ENCODE data around the gene DPCD. TPM values are rescaled to one million over a fixed set of nuclear protein-coding genes. Genes with fewer than 3 reads are reported as not detected.

Gene DPCD
- total and polyA plus RNA-seq, 10 of the 15 experiments (the other 5 are each of a cell fraction or from before 2014, with no cell fraction given) = 9.7 to 50.9 (median 26.3) TPM

GRCh38 chr10:101629837-101630632 is 41.9 kb downstream of the DPCD start (continued):
- TF ChIP-seq, protein P1, sequence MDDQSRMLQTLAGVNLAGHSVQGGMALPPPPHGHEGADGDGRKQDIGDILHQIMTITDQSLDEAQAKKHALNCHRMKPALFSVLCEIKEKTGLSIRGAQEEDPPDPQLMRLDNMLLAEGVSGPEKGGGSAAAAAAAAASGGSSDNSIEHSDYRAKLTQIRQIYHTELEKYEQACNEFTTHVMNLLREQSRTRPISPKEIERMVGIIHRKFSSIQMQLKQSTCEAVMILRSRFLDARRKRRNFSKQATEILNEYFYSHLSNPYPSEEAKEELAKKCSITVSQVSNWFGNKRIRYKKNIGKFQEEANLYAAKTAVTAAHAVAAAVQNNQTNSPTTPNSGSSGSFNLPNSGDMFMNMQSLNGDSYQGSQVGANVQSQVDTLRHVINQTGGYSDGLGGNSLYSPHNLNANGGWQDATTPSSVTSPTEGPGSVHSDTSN (IDR thresholded peaks at IDR 0.05; ENCODE audit: insufficient replicate concordance, low read depth, low read length) = no peak
- TF ChIP-seq MYC (IDR thresholded peaks at IDR 0.05; ENCODE audit: insufficient read depth, insufficient read length, insufficient replicate concordance, low read length, severe bottlenecking) (no peak), NRF1 (conservative IDR thresholded peaks at IDR 0.05; ENCODE audit: low read depth, low read length) (no peak), FOS (IDR thresholded peaks at IDR 0.05; ENCODE audit: borderline replicate concordance, extremely low read depth, insufficient read length) (no peak), MYB (IDR thresholded peaks at IDR 0.05; ENCODE audit: borderline replicate concordance, low read depth, low read length) (no peak)

GRCh38 chr10:101630633-101630920 is 42.5 kb downstream of the DPCD start:
- DNase-seq (ENCODE audit: low read depth, low spot score) (no peak), FAIRE-seq (no peak), ATAC-seq (no peak)
- no peak overlapping the region for H3K9ac ChIP-seq (ENCODE audit: control insufficient read depth, insufficient read depth, low read length)
- no peaks in the 10 kb centered on the region for H3K9me3 ChIP-seq (replicated peaks; ENCODE audit: control insufficient read depth, insufficient read depth, low read length)
- no peaks in the 10 kb centered on the region for H4K20me1 ChIP-seq (ENCODE audit: control insufficient read depth, insufficient read depth)
- no peaks in the 10 kb centered on the region for H3K27me3 ChIP-seq (replicated peaks in 1 of 2; ENCODE audit: control insufficient read depth in 2 of 2, insufficient read depth in 2 of 2, low read length in 1 of 2)
- H3K36me3 ChIP-seq (ENCODE audit: control insufficient read depth in 2 of 2, insufficient read depth in 2 of 2, low read length in 1 of 2) = peaks cover 0 to 3% of the 10 kb centered on the region in 2 experiments; a peak in 1 of 4 replicates
- no TSS peak for BruUV-seq (replicated peaks)
- in situ Hi-C loops (cut with MboI) = no loop called here
- no peak overlapping the region for H2AFZ ChIP-seq (ENCODE audit: control insufficient read depth, low read depth, low read length)
- H3K4me3 ChIP-seq = no peak overlapping the region
- H3K79me2 ChIP-seq (ENCODE audit: control insufficient read depth, insufficient read depth, low read length) = no peaks in the 10 kb centered on the region
- H3K27ac ChIP-seq (ENCODE audit: control insufficient read depth, insufficient read depth) = no peak overlapping the region
- 94% methylated on average over 1 of the region's 1 CpG for WGBS (ENCODE audit: insufficient coverage, insufficient replicate concordance, low lambda C conversion rate, missing lambda C conversion rate)
- no peaks in the 10 kb centered on the region for H3K4me1 ChIP-seq (ENCODE audit: control insufficient read depth, insufficient read depth, low read length)
- SMC1A ChIA-PET (ENCODE audit: uncharacterized antibody, unreplicated experiment) = interaction anchor here (1.1 kb wide), 1 partner anchor 34 kb away, joined by 3 read pairs; no protein-coding TSS in a partner anchor
- RAD21 ChIA-PET (ENCODE audit: unreplicated experiment) = no interaction called here
- POLR2A ChIA-PET = interaction anchor here (0.6 kb wide), 1 partner anchor 399 kb away, joined by 3 read pairs; no protein-coding TSS in a partner anchor
- CTCF ChIA-PET = interaction anchor here (0.7 to 0.9 kb wide), 2 partner anchors 28 to 416 kb away, joined by 3 read pairs; no protein-coding TSS in a partner anchor
- intact Hi-C loops (cut with micrococcal nuclease; ENCODE audit: unreplicated experiment) = no loop called here
- H3K4me2 ChIP-seq (ENCODE audit: control insufficient read depth, insufficient read depth) = no peak overlapping the region
- TF ChIP-seq MLLT1 (IDR thresholded peaks at IDR 0.05) (no peak), FOXM1 (IDR thresholded peaks at IDR 0.05; ENCODE audit: low read depth, low read length) (no peak), ZSCAN29 (IDR thresholded peaks at IDR 0.05) (no peak), SUZ12 (IDR thresholded peaks at IDR 0.05; ENCODE audit: unreplicated experiment) (no peak), SMC3 (IDR thresholded peaks at IDR 0.05; ENCODE audit: borderline replicate concordance, low read length) (no peak), BHLHE40 (IDR thresholded peaks at IDR 0.05; ENCODE audit: borderline replicate concordance in 1 of 2, low read depth in 2 of 2, low read length in 1 of 2) (no peak), MTA3 (IDR thresholded peaks at IDR 0.05; ENCODE audit: borderline replicate concordance, low read length) (no peak), HSF1 (IDR thresholded peaks at IDR 0.05; ENCODE audit: low read depth, low read length) (no peak), E2F4 (IDR thresholded peaks at IDR 0.05; ENCODE audit: low read depth, low read length) (no peak)
- TF ChIP-seq, protein P2, sequence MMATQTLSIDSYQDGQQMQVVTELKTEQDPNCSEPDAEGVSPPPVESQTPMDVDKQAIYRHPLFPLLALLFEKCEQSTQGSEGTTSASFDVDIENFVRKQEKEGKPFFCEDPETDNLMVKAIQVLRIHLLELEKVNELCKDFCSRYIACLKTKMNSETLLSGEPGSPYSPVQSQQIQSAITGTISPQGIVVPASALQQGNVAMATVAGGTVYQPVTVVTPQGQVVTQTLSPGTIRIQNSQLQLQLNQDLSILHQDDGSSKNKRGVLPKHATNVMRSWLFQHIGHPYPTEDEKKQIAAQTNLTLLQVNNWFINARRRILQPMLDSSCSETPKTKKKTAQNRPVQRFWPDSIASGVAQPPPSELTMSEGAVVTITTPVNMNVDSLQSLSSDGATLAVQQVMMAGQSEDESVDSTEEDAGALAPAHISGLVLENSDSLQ (IDR thresholded peaks at IDR 0.05) = no peak

Data from GM12878 (cell line).